SJSA1 (cell line): ENCODE results near the gene SUSD3. TPM values are rescaled to one million over a fixed set of nuclear protein-coding genes. Genes with fewer than 3 reads are reported as not detected.

ENCODE experiments used
- DNase-seq, 2 experiments: peaks; one replicate each; pipeline ENCODE4 v3.0.0-alpha.2; 2015 to 2020; ENCODE audit warnings: low spot score in 2 of 2, low read depth in 1 of 2
- H3K27ac ChIP-seq: fragments of 250-450 bp; sonication (Bioruptor Pico); 2 replicates; pipeline ENCODE4 v1.5.1; 2020; ENCODE audit warnings: mild to moderate bottlenecking, moderate library complexity
- H3K27me3 ChIP-seq: fragments of 250-450 bp; sonication (Bioruptor Pico); replicated peaks from 2 replicates; pipeline ENCODE4 v1.5.1; 2020; ENCODE audit warnings: mild to moderate bottlenecking, moderate library complexity
- H3K36me3 ChIP-seq: fragments of 250-450 bp; sonication (Bioruptor Pico); 2 replicates; pipeline ENCODE4 v1.5.1; 2020; ENCODE audit warnings: mild to moderate bottlenecking
- H3K4me1 ChIP-seq: fragments of 250-450 bp; sonication (Bioruptor Pico); replicated peaks from 2 replicates; pipeline ENCODE4 v1.6.1; 2021; ENCODE audit warnings: mild to moderate bottlenecking
- H3K4me3 ChIP-seq: fragments of 250-450 bp; sonication (Bioruptor Pico); 2 replicates; pipeline ENCODE4 v1.5.1; 2020; ENCODE audit warnings: mild to moderate bottlenecking
- H3K9me3 ChIP-seq: fragments of 250-450 bp; sonication (Bioruptor Pico); replicated peaks from 2 replicates; pipeline ENCODE4 v1.5.1; 2020; ENCODE audit warnings: mild to moderate bottlenecking
- total RNA-seq: library from RNA; depleted of rRNA; stranded (reverse); fragments of >200 nt; shearing (Covaris generic); gene quantifications from 2 replicates; pipeline ENCODE4 v1.2.3, GENCODE V29; 2014; rRNA removed

The SUSD3 gene
- total RNA-seq, 1 experiment from 2014 or later = not detected

DNA sequence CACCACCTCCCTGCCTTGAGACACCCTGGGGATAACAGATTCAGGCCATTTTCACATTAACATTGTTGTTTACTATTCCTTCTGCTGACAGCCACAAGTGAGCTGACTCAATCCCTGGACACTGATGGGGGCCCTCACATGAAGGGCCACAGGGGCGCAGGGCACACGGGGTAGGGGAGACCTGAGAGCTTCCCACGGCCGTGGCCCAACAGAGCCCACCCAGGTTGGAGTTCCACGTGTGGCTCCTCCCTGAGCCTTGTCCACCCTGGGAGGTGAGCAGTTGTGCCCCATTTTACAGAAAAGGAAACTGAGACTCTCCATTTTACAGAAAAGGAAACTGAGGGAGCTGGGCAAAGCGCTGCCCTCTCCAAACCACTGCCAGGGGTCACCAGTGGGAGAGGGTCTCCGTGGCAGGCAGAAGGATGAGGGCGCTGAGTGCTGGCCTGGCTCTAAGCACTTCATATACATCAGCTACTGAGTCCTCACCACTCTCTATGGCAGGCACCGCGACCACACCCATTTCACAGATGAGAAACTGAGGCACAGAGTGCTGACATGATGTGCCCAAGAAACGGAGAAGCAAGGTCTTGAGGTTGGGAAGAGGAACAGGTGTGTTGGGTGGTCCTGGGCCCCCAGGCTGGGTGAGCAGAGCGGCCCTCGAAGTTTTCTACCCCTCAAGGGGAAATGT lies 73.2 kb downstream of the SUSD3 start:
- Histone ChIP-seq H3K36me3 (0 out of 2 replicates have a peak, but pooled peaks cover 3% of the 10 kb centered on the region), H3K9me3 (peaks cover 3% of the 10 kb centered on the region; the same call in 1 of the 2 replicates), H3K4me3 (no peak overlapping the region), H3K4me1 (peaks cover 46% of the 10 kb centered on the region), H3K27me3 (no peaks in the 10 kb centered on the region), H3K27ac (no peak overlapping the region; the same call in 1 of the 2 replicates)
- DNase-seq = no peak

- peak overlapping the region; percentile 57 for H3K27ac ChIP-seq
- no peaks in the 10 kb centered on the region for H3K27me3 ChIP-seq
- peaks cover 46% of the 10 kb centered on the region for H3K4me1 ChIP-seq
These were observed 73.9 kb downstream of the SUSD3 start for GRCh38 chr9:93132287-93132927.

GRCh38 chr9:93132946-93133680 lies 74.6 kb downstream of the SUSD3 start:
- 0 out of 2 replicates have a peak, but pooled peaks cover 3% of the 10 kb centered on the region for H3K36me3 ChIP-seq
- H3K4me1 ChIP-seq = peaks cover 46% of the 10 kb centered on the region
- peaks cover 3% of the 10 kb centered on the region; the same call in 1 of the 2 replicates for H3K9me3 ChIP-seq
- peak overlapping the region; percentile 72 for H3K4me3 ChIP-seq
- peak overlapping the region; percentile 57 for H3K27ac ChIP-seq
- DNase-seq = peak; percentile 77 to 84
- no peaks in the 10 kb centered on the region for H3K27me3 ChIP-seq

More at GRCh38 chr9:93132287-93132927, 73.9 kb downstream of the SUSD3 start:
- Histone ChIP-seq H3K4me3 (peak overlapping the region; percentile 72), H3K36me3 (0 out of 2 replicates have a peak, but pooled peaks cover 3% of the 10 kb centered on the region), H3K9me3 (peaks cover 3% of the 10 kb centered on the region; the same call in 1 of the 2 replicates)
- DNase-seq = no peak

DNA sequence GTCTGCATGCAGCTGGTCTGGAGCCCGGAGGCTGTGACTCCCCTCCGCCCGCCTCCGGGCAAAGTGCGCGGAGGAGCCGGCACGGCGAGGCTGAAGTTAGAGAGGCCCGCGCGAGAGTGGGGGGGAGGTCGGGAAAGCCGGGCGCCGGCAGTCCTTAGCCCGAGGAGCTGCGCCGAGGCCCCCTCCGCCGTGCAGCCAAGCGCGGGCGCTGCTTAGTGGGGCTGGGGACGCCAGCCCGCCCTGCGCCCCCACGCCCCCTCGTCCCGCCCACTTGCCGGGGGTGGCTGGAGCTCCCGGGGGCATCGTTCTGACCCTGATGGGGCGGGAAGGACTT lies 75.1 kb downstream of the SUSD3 start:
- H3K9me3 ChIP-seq = peaks cover 3% of the 10 kb centered on the region; the same call in 1 of the 2 replicates
- H3K4me1 ChIP-seq = peaks cover 50% of the 10 kb centered on the region
- peak overlapping the region; percentile 72 for H3K4me3 ChIP-seq
- H3K27ac ChIP-seq = peak overlapping the region; percentile 57
- 0 out of 2 replicates have a peak, but pooled peaks cover 3% of the 10 kb centered on the region for H3K36me3 ChIP-seq
- DNase-seq = peak in 1 of 2 experiments; percentile 81
- H3K27me3 ChIP-seq = no peaks in the 10 kb centered on the region

DNA sequence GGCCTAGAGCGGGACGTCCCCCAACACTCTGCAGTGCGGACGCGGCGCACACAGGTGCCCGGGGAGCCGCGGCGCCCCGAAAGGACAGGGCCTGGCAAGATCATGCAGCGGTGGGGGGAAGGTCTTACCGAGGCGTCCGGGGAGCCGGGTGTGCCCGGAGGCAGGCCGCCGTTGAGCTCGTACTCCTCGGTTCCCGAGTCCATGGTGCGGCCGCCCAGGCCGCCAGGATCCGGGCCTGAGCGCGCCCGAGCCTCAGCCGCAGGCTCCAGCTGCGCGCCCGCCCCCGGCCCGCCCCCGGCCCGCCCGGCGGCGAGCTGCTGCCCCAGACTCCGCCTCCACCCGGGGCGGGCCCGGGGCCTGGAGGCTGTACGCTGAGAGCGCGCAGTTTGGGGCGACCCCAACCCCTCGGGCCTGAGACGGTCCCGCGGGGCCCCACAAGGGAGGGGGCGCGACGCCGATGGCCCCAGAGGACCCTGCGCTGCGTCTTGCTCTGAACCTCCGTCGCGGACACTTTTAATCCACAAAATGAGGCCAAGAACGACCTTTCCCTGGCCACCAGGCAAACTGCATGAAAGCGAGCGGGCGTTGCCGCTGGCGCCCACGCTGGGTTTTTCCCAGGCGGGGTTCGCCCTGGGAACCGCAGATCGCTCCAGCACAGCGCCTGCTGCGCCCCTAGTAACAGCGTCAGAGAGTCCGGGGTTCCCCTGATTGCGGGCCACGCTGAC lies 75.7 kb downstream of the SUSD3 start, which contains the start of gene NINJ1:
Gene NINJ1 (minus strand): TSS at position 237 of the 725 bp plus-strand sequence. CDS start 34 bp downstream, at position 203.
- Histone ChIP-seq H3K4me1 (peaks cover 51% of the 10 kb centered on the region), H3K4me3 (peak within 1 kb of the TSS; percentile 72), H3K27me3 (no peaks in the 10 kb centered on the region), H3K9me3 (peaks cover 3% of the 10 kb centered on the region; the same call in 1 of the 2 replicates), H3K36me3 (0 out of 2 replicates have a peak, but pooled peaks cover 3% of the 10 kb centered on the region), H3K27ac (peak within 1 kb of the TSS; percentile 57)
- peak; percentile 44 to 68 for DNase-seq

Other genes with a start within 250 kb of the SUSD3 start
- gene ZNF484, start 180.7 kb upstream of the SUSD3 start, total RNA-seq = 5.5 and 9.6 TPM in 2 replicates
- not detected in 2 replicates for gene FGD3, start 111.2 kb upstream of the SUSD3 start, total RNA-seq
- gene CARD19, start 37.5 kb downstream of the SUSD3 start, total RNA-seq = 33.3 and 41.5 TPM in 2 replicates
- gene NINJ1, start 75.5 kb downstream of the SUSD3 start, total RNA-seq = 24.2 and 34.8 TPM in 2 replicates
- gene WNK2, start 125.4 kb downstream of the SUSD3 start, total RNA-seq = not detected in 2 replicates